MCF 10A (cell line): Measurements from ENCODE around the gene KMT2B. TPM values are rescaled to one million over a fixed set of nuclear protein-coding genes. Genes with fewer than 3 reads are reported as not detected.

ENCODE experiments used
- BruUV-seq: library from RNA; stranded (reverse); fragments of 400-500 nt; replicated peaks from 2 replicates; lab custom pipeline; 2021; lab: Mats Ljungman, UMichigan
- CTCF ChIA-PET: fragments of 300-600 bp; sonication (Branson Sonifier 250); formaldehyde crosslinking; extraction: SDS; loops from one replicate; lab custom pipeline; 2021; ENCODE audit warnings: antibody characterized with exemption, inconsistent platforms; lab: Yijun Ruan, JAX
- POLR2A ChIA-PET: fragments of 300-600, 350-650 bp; sonication (Branson Sonifier 250); formaldehyde crosslinking; extraction: SDS; loops from one replicate; lab custom pipeline; 2020; ENCODE audit warnings: antibody characterized with exemption, inconsistent platforms; lab: Yijun Ruan, JAX
- DNase-seq: peaks from one replicate; pipeline ENCODE4 v3.0.0-alpha.2; 2018; ENCODE audit not compliant: unreplicated experiment
- H3K27ac Mint-ChIP-seq: one replicate; pipeline ENCODE4 v1.8.0; 2022; ENCODE audit warnings: mild to moderate bottlenecking, low read depth, mixed read lengths; ENCODE audit not compliant: unreplicated experiment
- H3K27me3 Mint-ChIP-seq: one replicate; pipeline ENCODE4 v1.8.0; 2022; ENCODE audit warnings: mixed read lengths; ENCODE audit not compliant: insufficient read depth, unreplicated experiment
- H3K36me3 Mint-ChIP-seq: one replicate; pipeline ENCODE4 v1.8.0; 2022; ENCODE audit warnings: mild to moderate bottlenecking, moderate library complexity, mixed read lengths; ENCODE audit not compliant: insufficient read depth, unreplicated experiment
- H3K4me1 Mint-ChIP-seq: one replicate; pipeline ENCODE4 v1.8.0; 2022; ENCODE audit warnings: mixed read lengths; ENCODE audit not compliant: insufficient read depth, unreplicated experiment
- H3K4me3 Mint-ChIP-seq: one replicate; pipeline ENCODE4 v1.8.0; 2022; ENCODE audit warnings: mild to moderate bottlenecking, moderate library complexity, mixed read lengths; ENCODE audit not compliant: unreplicated experiment
- H3K9me3 Mint-ChIP-seq: one replicate; pipeline ENCODE4 v1.8.0; 2022; ENCODE audit warnings: mixed read lengths; ENCODE audit not compliant: unreplicated experiment
- intact Hi-C: fragments of 100-400 bp; cut with micrococcal nuclease; formaldehyde crosslinking; loops from 2 replicates; pipeline ENCODE4 v1.14.1; 2022
- total RNA-seq: library from RNA; stranded (reverse); gene quantifications from 2 replicates; pipeline ENCODE4 v1.2.3, GENCODE V29; 2022
- TF ChIP-seq, protein P1 (sequence below): fragments of 200-600 bp; IDR thresholded peaks from one replicate; pipeline ENCODE4 v1.8.0; 2022; ENCODE audit warnings: antibody characterized with exemption, mild to moderate bottlenecking; ENCODE audit not compliant: unreplicated experiment

Gene KMT2B
- total RNA-seq, 1 experiment from 2014 or later, result 36.0 TPM

- BruUV-seq, result no TSS peak
- Mint-ChIP-seq H3K36me3 (peaks cover 33% of the 10 kb centered on the region), H3K9me3 (no peaks in the 10 kb centered on the region), H3K4me3 (peak overlapping the region; percentile 72), H3K4me1 (peaks cover 11% of the 10 kb centered on the region), H3K27ac (no peak overlapping the region), H3K27me3 (no peaks in the 10 kb centered on the region)
- CTCF ChIA-PET, result interaction anchor here (0.6 kb wide), 1 partner anchor 46 kb away, joined by 5 read pairs; no protein-coding TSS in a partner anchor
- intact Hi-C loops, result no loop called here
- TF ChIP-seq, protein P1, sequence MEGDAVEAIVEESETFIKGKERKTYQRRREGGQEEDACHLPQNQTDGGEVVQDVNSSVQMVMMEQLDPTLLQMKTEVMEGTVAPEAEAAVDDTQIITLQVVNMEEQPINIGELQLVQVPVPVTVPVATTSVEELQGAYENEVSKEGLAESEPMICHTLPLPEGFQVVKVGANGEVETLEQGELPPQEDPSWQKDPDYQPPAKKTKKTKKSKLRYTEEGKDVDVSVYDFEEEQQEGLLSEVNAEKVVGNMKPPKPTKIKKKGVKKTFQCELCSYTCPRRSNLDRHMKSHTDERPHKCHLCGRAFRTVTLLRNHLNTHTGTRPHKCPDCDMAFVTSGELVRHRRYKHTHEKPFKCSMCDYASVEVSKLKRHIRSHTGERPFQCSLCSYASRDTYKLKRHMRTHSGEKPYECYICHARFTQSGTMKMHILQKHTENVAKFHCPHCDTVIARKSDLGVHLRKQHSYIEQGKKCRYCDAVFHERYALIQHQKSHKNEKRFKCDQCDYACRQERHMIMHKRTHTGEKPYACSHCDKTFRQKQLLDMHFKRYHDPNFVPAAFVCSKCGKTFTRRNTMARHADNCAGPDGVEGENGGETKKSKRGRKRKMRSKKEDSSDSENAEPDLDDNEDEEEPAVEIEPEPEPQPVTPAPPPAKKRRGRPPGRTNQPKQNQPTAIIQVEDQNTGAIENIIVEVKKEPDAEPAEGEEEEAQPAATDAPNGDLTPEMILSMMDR, result no peak
- DNase-seq, result no peak
- POLR2A ChIA-PET, result interaction anchor here (0.6 to 2.0 kb wide), 11 partner anchors 9 to 96 kb away, joined by 3 to 9 read pairs (median 3); partner anchors contain the start of gene LIN37
These were observed 22.3 kb downstream of the KMT2B start for GRCh38 chr19:35740108-35740422.

DNA sequence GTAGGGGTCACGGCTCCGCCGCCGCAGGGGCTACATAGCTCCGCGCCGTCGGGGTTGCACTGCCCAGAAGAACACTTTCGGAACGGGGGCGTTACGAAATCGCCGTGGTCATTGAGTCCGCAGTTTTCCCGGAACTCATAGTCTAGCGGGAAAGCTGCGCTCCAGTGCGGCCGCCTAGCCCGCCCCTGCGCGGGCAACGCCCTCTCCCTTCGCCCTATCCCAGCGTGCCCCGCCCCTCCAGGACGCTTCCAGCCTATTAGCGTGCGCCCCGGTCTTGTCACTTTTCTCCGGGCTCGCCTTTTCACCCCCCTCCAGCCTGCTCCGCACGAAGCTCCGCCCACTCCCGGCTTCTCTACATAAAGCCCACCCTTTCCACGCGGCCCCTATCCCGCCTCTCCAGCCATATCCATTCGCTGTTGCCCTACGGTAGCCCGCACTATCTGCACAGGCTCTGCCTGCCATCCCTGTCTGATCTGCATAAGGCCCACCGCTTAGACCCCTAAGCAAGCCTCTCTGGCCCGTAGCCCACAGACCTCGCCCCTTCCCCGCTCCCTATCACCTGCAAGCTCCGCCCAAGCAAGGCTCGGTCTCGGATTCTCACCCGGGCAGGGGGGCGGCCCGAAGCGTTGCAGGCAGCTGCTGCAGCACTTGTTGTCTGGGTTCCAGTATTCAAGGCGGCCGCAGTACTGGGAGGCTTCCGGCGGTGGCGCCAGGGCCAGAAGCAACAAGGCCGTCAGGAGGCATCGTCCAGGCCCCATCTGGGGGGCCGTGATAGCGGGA is 22.8 kb downstream of the KMT2B start:
- intact Hi-C loops, result no loop called here
- ChIA-PET CTCF (no interaction called here), POLR2A (interaction anchor here (0.6 to 2.0 kb wide), 14 partner anchors 8 to 162 kb away, joined by 3 to 9 read pairs (median 3); partner anchors contain the start of gene LIN37)
- H3K27me3 Mint-ChIP-seq, result no peaks in the 10 kb centered on the region
- peak overlapping the region; percentile 72 for H3K4me3 Mint-ChIP-seq
- BruUV-seq, result no TSS peak
- H3K4me1 Mint-ChIP-seq, result peaks cover 11% of the 10 kb centered on the region
- TF ChIP-seq, protein P1, result no peak
- H3K36me3 Mint-ChIP-seq, result peaks cover 39% of the 10 kb centered on the region
- peak; percentile 98 for DNase-seq
- H3K9me3 Mint-ChIP-seq, result no peaks in the 10 kb centered on the region
- no peak overlapping the region for H3K27ac Mint-ChIP-seq

DNA sequence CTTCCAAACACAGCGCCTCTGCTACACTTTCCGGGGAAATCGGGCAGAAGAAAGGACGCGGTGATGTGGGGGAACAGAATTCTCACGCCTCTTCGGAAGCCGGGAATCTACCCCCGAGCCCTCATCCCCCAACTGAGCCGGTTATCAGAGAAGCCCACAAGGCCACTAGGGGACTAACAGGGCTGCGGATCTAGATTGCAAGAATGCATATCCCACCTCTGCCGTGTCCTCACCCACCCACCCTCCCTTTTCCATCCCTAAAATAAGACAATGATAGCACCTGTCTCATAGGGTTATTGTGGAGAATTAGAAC is 23.4 kb downstream of the KMT2B start:
- Mint-ChIP-seq H3K36me3 (peaks cover 39% of the 10 kb centered on the region), H3K9me3 (no peaks in the 10 kb centered on the region), H3K4me3 (peak overlapping the region; percentile 72), H3K27me3 (no peaks in the 10 kb centered on the region), H3K4me1 (peaks cover 16% of the 10 kb centered on the region), H3K27ac (no peak overlapping the region)
- ChIA-PET CTCF (no interaction called here), POLR2A (interaction anchor here (0.6 to 2.0 kb wide), 8 partner anchors 10 to 162 kb away, joined by 3 to 9 read pairs (median 4); no protein-coding TSS in a partner anchor)
- DNase-seq, result no peak
- intact Hi-C loops, result no loop called here
- BruUV-seq, result no TSS peak
- TF ChIP-seq, protein P1, result no peak

GRCh38 chr19:35742121-35742724 is 24.4 kb downstream of the KMT2B start, which contains the start of gene IGFLR1:
TSS of gene IGFLR1 (minus strand) at chr19:35742452. CDS start at chr19:35741180, 1,272 bp downstream.
- no peak for DNase-seq
- no TSS peak for BruUV-seq
- ChIA-PET CTCF (no interaction called here), POLR2A (interaction anchor here (0.6 kb wide), 1 partner anchor 135 kb away, joined by 3 read pairs; no protein-coding TSS in a partner anchor)
- H3K27me3 Mint-ChIP-seq, result no peaks in the 10 kb centered on the region
- H3K4me3 Mint-ChIP-seq, result no peak within 1 kb of the TSS
- no peak within 1 kb of the TSS for H3K27ac Mint-ChIP-seq
- intact Hi-C loops, result no loop called here
- H3K9me3 Mint-ChIP-seq, result no peaks in the 10 kb centered on the region
- H3K36me3 Mint-ChIP-seq, result peaks cover 35% of the 10 kb centered on the region
- peaks cover 20% of the 10 kb centered on the region for H3K4me1 Mint-ChIP-seq
- TF ChIP-seq, protein P1, result no peak
